Panc1 (cell line): Measurements from ENCODE around the gene LTB4R. TPM values are rescaled to one million over a fixed set of nuclear protein-coding genes. Genes with fewer than 3 reads are reported as not detected.

Source experiments
- ATAC-seq: fragments of 200-7000 bp; cut with Tn5 transposase; 2 replicates; pipeline ENCODE4 v1.9.1; 2020; ENCODE audit warnings: mild to moderate bottlenecking, moderate library complexity
- BruUV-seq: library from RNA; stranded (reverse); fragments of 400-500 nt; replicated peaks from 2 replicates; lab custom pipeline; 2021; lab: Mats Ljungman, UMichigan
- CTCF ChIA-PET: fragments of 300-600 bp; sonication (Branson Sonifier 250); formaldehyde crosslinking; loops from one replicate; lab custom pipeline; 2022; ENCODE audit warnings: antibody characterized with exemption; lab: Charles Lee
- POLR2A ChIA-PET: fragments of 300-600 bp; sonication (Branson Sonifier 250); formaldehyde crosslinking; loops from one replicate; lab custom pipeline; 2022; ENCODE audit warnings: antibody characterized with exemption; lab: Charles Lee
- DNase-seq: peaks from one replicate; pipeline ENCODE4 v3.0.0-alpha.2; 2010; ENCODE audit warnings: low read depth, low spot score
- H3K27ac ChIP-seq: 2 replicates; pipeline ENCODE4 v1.5.1; 2011; ENCODE audit warnings: mild to moderate bottlenecking, low read length, inconsistent platforms
- H3K27me3 ChIP-seq: fragments of 200-500 bp; sonication (Bioruptor generic); 2 replicates; pipeline ENCODE4 v1.6.0; 2014; ENCODE audit warnings: low read length, inconsistent platforms; ENCODE audit not compliant: control insufficient read depth, insufficient read depth
- H3K36me3 ChIP-seq: fragments of 200-500 bp; sonication (Bioruptor generic); 2 replicates; pipeline ENCODE4 v1.5.1; 2014; ENCODE audit warnings: inconsistent platforms, mild to moderate bottlenecking, low read length, moderate library complexity; ENCODE audit not compliant: control insufficient read depth, insufficient read depth
- H3K4me1 ChIP-seq: 2 replicates; pipeline ENCODE4 v1.5.1; 2011; ENCODE audit warnings: inconsistent platforms, mild to moderate bottlenecking, low read length, moderate library complexity; ENCODE audit not compliant: control insufficient read depth, insufficient read depth
- H3K4me3 ChIP-seq, 2 experiments: 2 replicates each; pipeline ENCODE4 v1.5.1; 2011 to 2012; ENCODE audit warnings: low read depth in 2 of 2, low read length in 2 of 2, mild to moderate bottlenecking in 2 of 2, inconsistent platforms in 1 of 2, moderate library complexity in 1 of 2
- H3K9me3 ChIP-seq: fragments of 200-500 bp; sonication (Bioruptor generic); 2 replicates; pipeline ENCODE4 v1.5.1; 2014; ENCODE audit warnings: low read depth, mild to moderate bottlenecking, inconsistent platforms, low read length, moderate library complexity; ENCODE audit not compliant: control insufficient read depth, insufficient read depth
- POLR2AphosphoS5 ChIP-seq: IDR thresholded peaks from 2 replicates; pipeline ENCODE4 v1.6.1; 2012; ENCODE audit warnings: mild to moderate bottlenecking, low read depth, low read length, moderate library complexity
- SIN3A ChIP-seq: IDR thresholded peaks from 2 replicates; pipeline ENCODE4 v1.6.1; 2012; ENCODE audit warnings: low read depth, mild to moderate bottlenecking, low read length, moderate library complexity, borderline replicate concordance; ENCODE audit not compliant: insufficient read depth
- TCF7L2 ChIP-seq: IDR thresholded peaks from 2 replicates; pipeline ENCODE4 v1.6.1; 2011; ENCODE audit warnings: mild to moderate bottlenecking, low read depth, low read length, inconsistent platforms
- in situ Hi-C: cut with HindIII; loops from 2 replicates; pipeline ENCODE4 v1.10.0; 2016; ENCODE audit warnings: low sequenced_read_pairs, low pct_unique_long_range_greater_than_20kb
- intact Hi-C: fragments of 100-400 bp; cut with micrococcal nuclease; formaldehyde crosslinking; loops from one replicate; pipeline ENCODE4 v1.10.0; 2022; ENCODE audit not compliant: unreplicated experiment
- total RNA-seq: library from RNA; stranded (reverse); gene quantifications from one replicate; pipeline ENCODE4 v1.2.1, GENCODE V29; 2021; ENCODE audit not compliant: unreplicated experiment
- TF ChIP-seq, protein P1 (sequence below): fragments of 450-650 bp; IDR thresholded peaks from 2 replicates; pipeline ENCODE4 v1.5.1; 2017; ENCODE audit warnings: mild to moderate bottlenecking
- TF ChIP-seq, protein P2 (sequence below), 2 experiments: IDR thresholded peaks; 2 replicates each; pipeline ENCODE4 v1.6.1; 2011 to 2012; ENCODE audit warnings: low read depth in 2 of 2, control low read depth in 1 of 2, low read length in 1 of 2, mild to moderate bottlenecking in 1 of 2, moderate library complexity in 1 of 2; ENCODE audit not compliant: insufficient read depth in 1 of 2

LTB4R gene
- total RNA-seq, 1 experiment from 2014 or later, result 4.8 TPM

DNA sequence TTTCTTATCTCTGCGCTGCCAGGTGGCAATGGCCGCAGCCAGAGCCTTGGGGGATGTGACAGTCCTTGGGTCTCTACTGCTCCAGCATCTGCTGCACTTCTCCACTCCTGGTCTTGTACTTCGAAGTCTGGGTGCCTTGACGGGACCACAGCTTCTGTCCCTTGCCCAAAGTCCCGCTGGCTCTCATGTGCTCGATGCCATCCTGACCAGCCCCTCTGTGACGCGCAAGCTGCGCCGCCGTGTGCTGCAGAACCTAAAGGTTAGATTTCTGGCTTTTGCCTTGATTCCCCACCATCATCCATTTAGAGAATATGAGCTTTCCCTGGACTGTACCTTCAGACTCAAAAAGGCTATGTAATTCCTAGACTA lies 7.3 kb upstream of the LTB4R start:
- Histone ChIP-seq H3K4me3 (no peak overlapping the region), H3K9me3 (no peaks in the 10 kb centered on the region), H3K27me3 (no peaks in the 10 kb centered on the region), H3K27ac (no peak overlapping the region), H3K4me1 (peaks cover 7% of the 10 kb centered on the region; the same call in 1 of the 2 replicates), H3K36me3 (peaks cover 9% of the 10 kb centered on the region; the same call in 1 of the 2 replicates)
- ChIA-PET POLR2A (no interaction called here), CTCF (no interaction called here)
- intact Hi-C loops, result no loop called here
- TF ChIP-seq SIN3A (no peak), POLR2AphosphoS5 (no peak), TCF7L2 (no peak)
- TF ChIP-seq, protein P1, sequence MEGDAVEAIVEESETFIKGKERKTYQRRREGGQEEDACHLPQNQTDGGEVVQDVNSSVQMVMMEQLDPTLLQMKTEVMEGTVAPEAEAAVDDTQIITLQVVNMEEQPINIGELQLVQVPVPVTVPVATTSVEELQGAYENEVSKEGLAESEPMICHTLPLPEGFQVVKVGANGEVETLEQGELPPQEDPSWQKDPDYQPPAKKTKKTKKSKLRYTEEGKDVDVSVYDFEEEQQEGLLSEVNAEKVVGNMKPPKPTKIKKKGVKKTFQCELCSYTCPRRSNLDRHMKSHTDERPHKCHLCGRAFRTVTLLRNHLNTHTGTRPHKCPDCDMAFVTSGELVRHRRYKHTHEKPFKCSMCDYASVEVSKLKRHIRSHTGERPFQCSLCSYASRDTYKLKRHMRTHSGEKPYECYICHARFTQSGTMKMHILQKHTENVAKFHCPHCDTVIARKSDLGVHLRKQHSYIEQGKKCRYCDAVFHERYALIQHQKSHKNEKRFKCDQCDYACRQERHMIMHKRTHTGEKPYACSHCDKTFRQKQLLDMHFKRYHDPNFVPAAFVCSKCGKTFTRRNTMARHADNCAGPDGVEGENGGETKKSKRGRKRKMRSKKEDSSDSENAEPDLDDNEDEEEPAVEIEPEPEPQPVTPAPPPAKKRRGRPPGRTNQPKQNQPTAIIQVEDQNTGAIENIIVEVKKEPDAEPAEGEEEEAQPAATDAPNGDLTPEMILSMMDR, result no peak
- TF ChIP-seq, protein P2, sequence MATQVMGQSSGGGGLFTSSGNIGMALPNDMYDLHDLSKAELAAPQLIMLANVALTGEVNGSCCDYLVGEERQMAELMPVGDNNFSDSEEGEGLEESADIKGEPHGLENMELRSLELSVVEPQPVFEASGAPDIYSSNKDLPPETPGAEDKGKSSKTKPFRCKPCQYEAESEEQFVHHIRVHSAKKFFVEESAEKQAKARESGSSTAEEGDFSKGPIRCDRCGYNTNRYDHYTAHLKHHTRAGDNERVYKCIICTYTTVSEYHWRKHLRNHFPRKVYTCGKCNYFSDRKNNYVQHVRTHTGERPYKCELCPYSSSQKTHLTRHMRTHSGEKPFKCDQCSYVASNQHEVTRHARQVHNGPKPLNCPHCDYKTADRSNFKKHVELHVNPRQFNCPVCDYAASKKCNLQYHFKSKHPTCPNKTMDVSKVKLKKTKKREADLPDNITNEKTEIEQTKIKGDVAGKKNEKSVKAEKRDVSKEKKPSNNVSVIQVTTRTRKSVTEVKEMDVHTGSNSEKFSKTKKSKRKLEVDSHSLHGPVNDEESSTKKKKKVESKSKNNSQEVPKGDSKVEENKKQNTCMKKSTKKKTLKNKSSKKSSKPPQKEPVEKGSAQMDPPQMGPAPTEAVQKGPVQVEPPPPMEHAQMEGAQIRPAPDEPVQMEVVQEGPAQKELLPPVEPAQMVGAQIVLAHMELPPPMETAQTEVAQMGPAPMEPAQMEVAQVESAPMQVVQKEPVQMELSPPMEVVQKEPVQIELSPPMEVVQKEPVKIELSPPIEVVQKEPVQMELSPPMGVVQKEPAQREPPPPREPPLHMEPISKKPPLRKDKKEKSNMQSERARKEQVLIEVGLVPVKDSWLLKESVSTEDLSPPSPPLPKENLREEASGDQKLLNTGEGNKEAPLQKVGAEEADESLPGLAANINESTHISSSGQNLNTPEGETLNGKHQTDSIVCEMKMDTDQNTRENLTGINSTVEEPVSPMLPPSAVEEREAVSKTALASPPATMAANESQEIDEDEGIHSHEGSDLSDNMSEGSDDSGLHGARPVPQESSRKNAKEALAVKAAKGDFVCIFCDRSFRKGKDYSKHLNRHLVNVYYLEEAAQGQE (IDR thresholded peaks at IDR 0.05; ENCODE audit: insufficient read depth in 1 of 2, low read depth in 2 of 2, low read length in 1 of 2), result no peak
- in situ Hi-C loops, result no loop called here
- BruUV-seq, result no TSS peak
- DNase-seq (no peak), ATAC-seq (no peak)

DNA sequence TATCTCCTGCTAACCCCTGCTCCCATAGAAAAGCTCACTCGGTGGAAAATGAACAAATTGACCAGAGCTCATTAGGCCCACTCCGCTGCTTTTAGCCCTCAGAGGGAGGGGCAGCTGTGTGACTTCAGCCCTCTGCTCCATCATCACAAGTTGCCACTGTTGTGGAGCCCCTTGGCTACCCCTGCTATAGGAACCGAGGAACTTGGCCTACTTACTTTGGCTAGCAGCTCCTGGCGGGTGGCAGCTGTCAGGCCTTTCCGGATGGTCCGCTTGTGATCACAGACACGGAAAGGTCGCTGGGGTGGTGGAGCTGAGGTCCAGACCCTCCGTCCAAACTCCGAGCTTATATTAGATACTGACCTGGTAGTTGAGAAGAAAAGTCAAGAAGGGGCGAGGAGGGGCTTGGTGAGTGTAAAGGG lies 4.1 kb upstream of the LTB4R start:
- ATAC-seq, result no peak
- Histone ChIP-seq H3K4me3 (no peak overlapping the region), H3K27me3 (no peaks in the 10 kb centered on the region), H3K36me3 (peaks cover 2% of the 10 kb centered on the region; the same call in 1 of the 2 replicates), H3K9me3 (no peaks in the 10 kb centered on the region), H3K27ac (no peak overlapping the region), H3K4me1 (no peaks in the 10 kb centered on the region)
- ChIA-PET POLR2A (no interaction called here), CTCF (interaction anchor here (0.6 to 0.8 kb wide), 2 partner anchors 36 to 132 kb away, joined by 4 to 6 read pairs; partner anchors contain the start of gene RABGGTA)
- in situ Hi-C loops, result no loop called here
- no peak for TF ChIP-seq POLR2AphosphoS5
- TF ChIP-seq, protein P1, result no peak
- TF ChIP-seq SIN3A, result no peak
- TF ChIP-seq, protein P2 (IDR thresholded peaks at IDR 0.05; ENCODE audit: insufficient read depth in 1 of 2, low read depth in 2 of 2, low read length in 1 of 2), result no peak
- TF ChIP-seq TCF7L2, result no peak
- BruUV-seq, result TSS peak; percentile 63
- DNase-seq, result no peak
- intact Hi-C loops, result no loop called here
